Vagina (tissue), 2 donors: ENCODE data around the gene AP3S1. TPM values are rescaled to one million over a fixed set of nuclear protein-coding genes. Genes with fewer than 3 reads are reported as not detected.

ENCODE experiments used
- DNase-seq, 2 donors: peaks; one replicate each; pipeline ENCODE4 v3.0.0-alpha.2; 2017; ENCODE audit errors: extremely low spot score in 2 of 2
- H3K27ac ChIP-seq: fragments of 200-600 bp; sonication (generic); one replicate; pipeline ENCODE4 v1.5.1; 2019
- H3K27me3 ChIP-seq: fragments of 200-600 bp; sonication (generic); one replicate; pipeline ENCODE4 v1.5.1; 2019
- H3K36me3 ChIP-seq, 2 donors: fragments of 200-600 bp; sonication (generic); one replicate each; pipeline ENCODE4 v1.5.1; 2017 to 2019
- H3K4me1 ChIP-seq: fragments of 200-600 bp; sonication (generic); one replicate; pipeline ENCODE4 v1.5.1; 2019
- H3K4me3 ChIP-seq, 2 donors: fragments of 200-600 bp; sonication (generic); 1 replicate in 1 of 2; 2 replicates in 1 of 2; pipeline ENCODE4 v1.5.1; 2016 to 2019
- H3K9me3 ChIP-seq: fragments of 200-600 bp; sonication (generic); one replicate; pipeline ENCODE4 v1.5.1; 2019
- POLR2A ChIP-seq, 2 donors: fragments of 450-650 bp; IDR thresholded peaks; one replicate each; pipeline ENCODE4 v1.6.1; 2017; ENCODE audit warnings: antibody characterized with exemption in 2 of 2, mild to moderate bottlenecking in 2 of 2, moderate library complexity in 2 of 2
- POLR2AphosphoS5 ChIP-seq, 2 donors: sonication (generic); formaldehyde crosslinking; IDR thresholded peaks; one replicate each; pipeline ENCODE4 v1.9.0; 2017; ENCODE audit warnings: antibody characterized with exemption in 2 of 2, mild to moderate bottlenecking in 2 of 2, low read depth in 1 of 2; ENCODE audit not compliant: insufficient read depth in 1 of 2
- intact Hi-C: fragments of 100-400 bp; cut with DNase I; formaldehyde crosslinking; loops from one replicate; pipeline ENCODE4 v1.15.1; 2023
- total RNA-seq: library from RNA; depleted of rRNA; stranded (reverse); fragments of >200 nt; gene quantifications from one replicate; pipeline ENCODE4 v1.2.3, GENCODE V29; 2016
- TF ChIP-seq, protein P1 (sequence below), 3 experiments: fragments of 450-650 bp in 2 of 3; fragments of 200-600 bp in 1 of 3; sonication (generic) in 1 of 3; IDR thresholded peaks; one replicate each; pipeline ENCODE4 v1.5.1; 2017 to 2019; ENCODE audit warnings: antibody characterized with exemption in 3 of 3, mild to moderate bottlenecking in 2 of 3, moderate library complexity in 2 of 3

AP3S1 gene
- total RNA-seq, 1 donor from 2014 or later, result 36.8 TPM

DNA sequence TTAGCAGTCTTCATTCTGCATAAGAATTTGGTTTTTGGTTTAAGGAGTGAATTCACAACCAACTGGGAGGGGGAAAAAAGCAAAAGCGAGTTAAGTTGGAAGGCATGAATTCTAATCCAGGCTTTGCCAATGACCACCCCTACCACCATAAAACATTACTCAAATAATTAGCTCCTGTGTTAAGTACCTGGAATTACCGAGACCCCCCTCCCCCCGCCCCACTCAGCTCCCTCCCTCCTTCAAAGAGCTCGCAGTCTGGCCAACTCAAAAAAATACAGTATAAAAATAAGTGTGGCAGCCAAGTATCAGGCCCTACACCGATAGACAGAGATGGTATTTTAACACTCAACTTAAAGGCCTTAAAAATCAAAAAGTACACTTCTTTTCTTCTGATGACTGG is 862 bp upstream of the AP3S1 start:
- H3K4me3 ChIP-seq, result peak overlapping the region; percentile 86 to 99
- H3K27me3 ChIP-seq, result no peaks in the 10 kb centered on the region
- peaks cover 0 to 17% of the 10 kb centered on the region in 2 donors for H3K36me3 ChIP-seq
- peaks cover 61% of the 10 kb centered on the region for H3K4me1 ChIP-seq
- intact Hi-C loops, result loop anchor here (5.0 kb wide), 1 partner anchor 214 kb away; the partner anchor contains the start of gene TMED7
- H3K27ac ChIP-seq, result peak overlapping the region; percentile 94
- TF ChIP-seq POLR2A (IDR thresholded peaks at IDR 0.05) (no peak), POLR2AphosphoS5 (IDR thresholded peaks at IDR 0.05; ENCODE audit: insufficient read depth in 1 of 2, low read depth in 1 of 2) (no peak)
- TF ChIP-seq, protein P1, sequence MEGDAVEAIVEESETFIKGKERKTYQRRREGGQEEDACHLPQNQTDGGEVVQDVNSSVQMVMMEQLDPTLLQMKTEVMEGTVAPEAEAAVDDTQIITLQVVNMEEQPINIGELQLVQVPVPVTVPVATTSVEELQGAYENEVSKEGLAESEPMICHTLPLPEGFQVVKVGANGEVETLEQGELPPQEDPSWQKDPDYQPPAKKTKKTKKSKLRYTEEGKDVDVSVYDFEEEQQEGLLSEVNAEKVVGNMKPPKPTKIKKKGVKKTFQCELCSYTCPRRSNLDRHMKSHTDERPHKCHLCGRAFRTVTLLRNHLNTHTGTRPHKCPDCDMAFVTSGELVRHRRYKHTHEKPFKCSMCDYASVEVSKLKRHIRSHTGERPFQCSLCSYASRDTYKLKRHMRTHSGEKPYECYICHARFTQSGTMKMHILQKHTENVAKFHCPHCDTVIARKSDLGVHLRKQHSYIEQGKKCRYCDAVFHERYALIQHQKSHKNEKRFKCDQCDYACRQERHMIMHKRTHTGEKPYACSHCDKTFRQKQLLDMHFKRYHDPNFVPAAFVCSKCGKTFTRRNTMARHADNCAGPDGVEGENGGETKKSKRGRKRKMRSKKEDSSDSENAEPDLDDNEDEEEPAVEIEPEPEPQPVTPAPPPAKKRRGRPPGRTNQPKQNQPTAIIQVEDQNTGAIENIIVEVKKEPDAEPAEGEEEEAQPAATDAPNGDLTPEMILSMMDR (IDR thresholded peaks at IDR 0.05), result no peak
- H3K9me3 ChIP-seq, result no peaks in the 10 kb centered on the region
- DNase-seq, result no peak

DNA sequence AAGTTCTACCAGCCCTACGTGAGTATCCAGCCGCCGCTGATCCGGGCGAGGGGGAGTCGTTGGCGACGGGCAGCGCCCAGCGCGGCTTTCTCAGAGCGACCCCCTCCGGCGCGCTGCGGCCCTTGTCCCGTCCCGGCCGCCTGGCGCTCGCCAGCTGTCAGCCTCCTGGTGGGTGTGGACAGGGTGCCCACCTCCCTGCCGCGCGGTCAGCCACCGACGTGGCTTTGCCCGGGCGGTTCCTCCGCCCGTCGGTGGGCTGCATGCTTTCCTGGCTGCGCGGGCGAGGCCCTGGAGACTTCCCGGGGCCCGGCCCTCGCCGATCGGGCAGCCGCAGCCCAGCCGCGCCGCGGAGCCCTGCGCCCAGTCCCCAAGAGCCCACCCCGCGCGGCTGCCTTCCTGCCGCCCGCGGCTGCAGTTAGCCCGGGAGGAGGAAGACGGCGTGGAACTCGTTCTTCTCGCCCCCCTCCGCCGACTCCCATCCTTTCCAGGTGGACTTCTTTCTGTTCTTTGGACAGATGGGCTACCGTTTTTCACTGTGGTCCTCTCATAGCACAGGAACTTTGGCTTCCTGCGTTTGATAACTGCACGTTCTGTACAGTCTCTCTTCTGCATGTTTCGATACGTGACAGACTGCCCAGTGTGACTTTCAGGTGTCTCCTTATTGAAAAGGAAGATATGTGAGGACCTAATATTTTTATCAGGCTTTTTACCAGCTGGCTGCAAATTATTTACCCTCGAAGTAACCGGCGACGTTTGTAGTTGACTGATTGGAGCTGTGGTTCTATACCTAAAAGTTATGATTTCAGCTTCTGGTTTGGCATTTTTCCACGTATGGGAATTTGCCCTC is 577 bp downstream of the AP3S1 start:
- intact Hi-C loops, result loop anchor here (5.0 kb wide), 1 partner anchor 215 kb away; the partner anchor contains the start of gene TMED7

DNA sequence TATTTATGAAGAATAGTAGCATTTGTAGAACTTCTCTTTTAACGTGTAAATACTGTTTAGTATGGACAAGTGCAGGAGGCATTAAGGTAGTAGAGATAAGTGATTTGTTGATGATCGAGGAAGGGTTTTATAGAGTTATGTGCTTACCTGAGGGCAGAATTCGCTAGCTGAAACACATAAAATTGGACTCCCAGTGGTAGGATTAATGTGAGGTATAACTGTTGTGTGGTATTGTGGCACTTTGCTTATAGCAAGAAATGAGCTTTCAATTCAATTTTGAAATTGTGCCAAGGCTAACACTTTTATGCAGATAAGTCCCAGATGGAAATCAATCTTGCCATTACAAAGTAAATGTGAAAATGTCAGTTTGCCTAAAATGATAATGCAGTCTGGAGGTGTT is 1.2 kb downstream of the AP3S1 start:
- Histone ChIP-seq H3K27ac (peak overlapping the region; percentile 94), H3K9me3 (no peaks in the 10 kb centered on the region), H3K36me3 (no peaks in the 10 kb centered on the region), H3K4me1 (peaks cover 64% of the 10 kb centered on the region), H3K27me3 (no peaks in the 10 kb centered on the region), H3K4me3 (peak overlapping the region; percentile 86 to 99)
- intact Hi-C loops, result loop anchor here (5.0 kb wide), 1 partner anchor 216 kb away; the partner anchor contains the start of gene TMED7
- TF ChIP-seq POLR2AphosphoS5 (IDR thresholded peaks at IDR 0.05; ENCODE audit: insufficient read depth in 1 of 2, low read depth in 1 of 2), result no peak
- no peak for DNase-seq

More for the DNA sequence above, 577 bp downstream of the AP3S1 start:
- DNase-seq, result no peak
- H3K36me3 ChIP-seq, result peaks cover 0 to 3% of the 10 kb centered on the region in 2 donors
- no peaks in the 10 kb centered on the region for H3K27me3 ChIP-seq
- peaks cover 66% of the 10 kb centered on the region for H3K4me1 ChIP-seq
- TF ChIP-seq, protein P1 (IDR thresholded peaks at IDR 0.05), result no peak
- TF ChIP-seq POLR2A (IDR thresholded peaks at IDR 0.05), result no peak
- no peak for TF ChIP-seq POLR2AphosphoS5 (IDR thresholded peaks at IDR 0.05; ENCODE audit: insufficient read depth in 1 of 2, low read depth in 1 of 2)
- peak overlapping the region; percentile 94 for H3K27ac ChIP-seq
- no peaks in the 10 kb centered on the region for H3K9me3 ChIP-seq
- peak overlapping the region; percentile 86 to 99 for H3K4me3 ChIP-seq

DNA sequence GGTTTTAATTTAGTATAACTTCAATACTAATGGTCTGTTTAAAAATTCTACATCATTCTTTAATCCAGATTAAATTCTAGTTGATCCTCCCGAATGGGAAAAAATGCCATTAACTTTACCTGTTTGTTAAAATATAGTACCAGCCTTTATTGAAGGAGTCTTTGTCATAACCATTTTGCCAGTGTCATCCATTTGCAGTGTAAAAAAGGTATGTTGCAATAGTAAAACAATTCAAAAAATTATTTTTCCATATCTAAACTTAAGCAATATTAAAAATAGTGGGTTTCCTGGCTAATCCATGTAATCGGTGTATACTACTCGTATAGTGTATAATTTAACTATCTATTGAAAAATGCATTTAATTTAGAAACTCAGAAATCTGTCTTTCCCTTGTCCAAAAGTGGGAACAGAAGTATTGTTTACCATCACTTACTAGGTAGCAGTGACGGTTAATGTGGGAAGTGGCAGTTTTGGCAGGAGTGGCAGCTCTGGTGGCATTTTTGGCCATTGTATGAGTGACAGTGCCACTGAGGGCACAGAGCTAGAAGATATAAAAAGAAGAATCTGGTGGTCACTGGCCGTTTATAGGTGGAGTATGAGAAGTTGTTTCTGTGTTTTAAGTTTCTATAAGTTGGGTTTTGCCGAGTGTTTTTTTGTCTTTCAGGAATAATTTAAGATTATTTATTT is 1.9 kb downstream of the AP3S1 start:
- Histone ChIP-seq H3K9me3 (no peaks in the 10 kb centered on the region), H3K36me3 (no peaks in the 10 kb centered on the region), H3K27me3 (no peaks in the 10 kb centered on the region), H3K27ac (peak overlapping the region; percentile 9), H3K4me1 (peaks cover 58% of the 10 kb centered on the region), H3K4me3 (peak overlapping the region; percentile 86 to 99)
- no peak for TF ChIP-seq POLR2A (IDR thresholded peaks at IDR 0.05)
- TF ChIP-seq POLR2AphosphoS5 (IDR thresholded peaks at IDR 0.05; ENCODE audit: insufficient read depth in 1 of 2, low read depth in 1 of 2), result no peak
- TF ChIP-seq, protein P1 (IDR thresholded peaks at IDR 0.05), result no peak
- no peak for DNase-seq
- intact Hi-C loops, result loop anchor here (5.0 kb wide), 1 partner anchor 216 kb away; the partner anchor contains the start of gene TMED7

DNA sequence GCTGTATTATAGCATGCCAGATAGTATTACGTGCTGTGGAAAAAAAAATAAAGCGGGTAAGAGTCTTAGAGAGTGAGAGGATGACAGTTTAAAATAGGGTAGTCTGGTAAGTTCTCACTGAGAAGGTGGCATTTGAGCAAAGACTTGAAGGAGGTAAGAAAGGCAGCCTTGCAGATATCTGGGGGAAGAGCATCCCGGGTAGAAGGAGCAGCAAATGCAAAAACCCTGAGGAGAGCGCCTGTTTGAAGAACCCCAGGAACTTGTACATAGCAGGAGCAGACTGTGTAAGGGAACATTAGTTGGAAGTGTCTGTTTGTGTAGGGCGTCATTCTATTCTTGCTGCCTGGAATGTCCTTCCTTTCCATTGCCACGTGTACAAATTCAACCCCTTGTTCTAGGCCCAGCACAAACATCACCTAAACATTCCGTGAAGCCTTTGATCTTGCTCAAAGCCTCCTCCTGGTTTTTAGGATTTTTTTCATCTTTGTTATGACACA is 2.6 kb downstream of the AP3S1 start:
- Histone ChIP-seq H3K4me1 (peaks cover 51% of the 10 kb centered on the region), H3K27ac (no peak overlapping the region), H3K9me3 (no peaks in the 10 kb centered on the region), H3K4me3 (no peak overlapping the region), H3K27me3 (no peaks in the 10 kb centered on the region), H3K36me3 (no peaks in the 10 kb centered on the region)
- intact Hi-C loops, result loop anchor here (5.0 kb wide), 1 partner anchor 217 kb away; the partner anchor contains the start of gene TMED7
- TF ChIP-seq, protein P1 (IDR thresholded peaks at IDR 0.05), result no peak
- DNase-seq, result no peak
